Activated CD4-positive, alpha-beta T cell treated with anti-CD3 and anti-CD28 coated beads for 4 hours (primary cell): Measurements from ENCODE around the gene USP48.

Source experiments
- DNase-seq, 2 donors: peaks; one replicate each; pipeline ENCODE4 v3.0.0-alpha.2; 2020

The USP48 gene

DNA sequence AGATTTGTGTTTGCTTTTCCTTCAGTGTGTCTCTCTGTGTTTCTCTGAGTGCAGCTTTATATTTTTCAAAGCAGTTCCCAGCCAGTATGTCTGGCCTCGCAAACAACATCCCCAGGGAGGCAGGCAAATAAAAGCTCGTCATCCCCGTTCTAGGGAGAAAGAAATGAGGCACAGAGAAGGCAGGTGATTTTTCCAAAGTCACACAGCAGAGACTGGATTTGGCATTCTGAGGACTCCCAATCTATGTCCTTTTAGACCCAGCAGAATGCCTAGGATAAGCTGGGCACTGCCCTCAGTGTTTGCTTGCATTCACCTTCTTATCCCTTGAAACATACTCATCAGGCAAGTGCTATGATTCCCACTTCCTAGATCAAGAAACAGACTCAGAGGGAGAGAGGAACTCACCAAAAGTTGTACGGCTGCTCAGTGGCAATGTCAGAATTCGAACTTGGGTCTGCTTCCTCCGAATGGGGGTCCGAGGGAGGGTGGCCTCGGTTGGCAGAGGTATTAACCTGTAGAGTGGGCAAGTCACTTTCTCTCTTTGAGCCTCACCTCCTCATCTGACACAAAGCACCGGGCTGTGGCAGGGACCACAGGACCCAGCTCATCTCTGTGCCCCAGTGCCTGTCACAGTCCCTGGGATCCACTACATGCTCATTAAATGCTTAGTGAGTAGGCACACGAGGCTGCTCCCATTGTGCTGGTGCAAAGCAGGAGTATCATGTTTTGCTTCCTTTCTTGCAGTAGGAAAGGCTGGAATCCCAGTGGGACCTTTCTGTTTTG is 118.0 kb downstream of the USP48 start:
- DNase-seq = no peak

DNA sequence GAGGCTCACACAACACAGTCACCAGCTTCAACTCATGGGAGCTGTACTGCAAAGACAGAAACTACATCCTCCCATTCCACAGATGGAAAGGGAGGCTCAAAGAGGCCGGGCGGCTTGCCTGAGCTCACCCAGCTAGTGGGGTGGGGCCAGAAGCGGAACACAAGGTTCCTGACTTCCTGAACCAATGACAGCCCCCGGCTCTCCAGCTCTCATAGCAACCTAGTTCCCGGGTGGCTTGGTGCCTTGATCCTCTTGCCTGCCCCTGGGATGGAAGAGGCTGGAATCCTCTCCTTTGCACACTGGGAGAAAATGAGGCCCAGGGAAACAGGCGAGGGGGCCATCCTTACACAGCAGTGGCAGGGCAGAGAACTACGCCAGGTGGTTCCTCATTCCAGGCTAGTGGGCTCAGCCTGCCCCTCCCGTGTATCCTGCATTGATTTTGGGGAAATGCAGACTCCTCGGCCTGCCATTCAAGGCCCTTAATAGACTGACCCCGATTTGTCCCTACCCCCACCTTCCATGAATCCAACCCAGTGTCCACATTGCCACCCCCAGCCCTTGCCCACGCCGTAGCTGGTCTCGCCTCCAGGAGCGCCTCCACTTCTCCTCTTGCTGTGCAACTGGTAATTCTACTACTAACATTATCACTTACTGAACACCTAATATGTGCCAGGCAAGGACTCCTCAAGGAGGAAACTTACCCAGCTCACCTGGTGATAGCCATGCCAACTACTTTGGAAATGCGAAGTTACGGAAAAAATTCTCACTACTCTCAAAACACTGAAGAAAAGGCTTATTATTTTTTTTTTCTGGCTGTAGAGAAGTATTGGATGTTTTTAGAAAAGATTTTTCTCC is 118.8 kb downstream of the USP48 start:
- DNase-seq = no peak

DNA sequence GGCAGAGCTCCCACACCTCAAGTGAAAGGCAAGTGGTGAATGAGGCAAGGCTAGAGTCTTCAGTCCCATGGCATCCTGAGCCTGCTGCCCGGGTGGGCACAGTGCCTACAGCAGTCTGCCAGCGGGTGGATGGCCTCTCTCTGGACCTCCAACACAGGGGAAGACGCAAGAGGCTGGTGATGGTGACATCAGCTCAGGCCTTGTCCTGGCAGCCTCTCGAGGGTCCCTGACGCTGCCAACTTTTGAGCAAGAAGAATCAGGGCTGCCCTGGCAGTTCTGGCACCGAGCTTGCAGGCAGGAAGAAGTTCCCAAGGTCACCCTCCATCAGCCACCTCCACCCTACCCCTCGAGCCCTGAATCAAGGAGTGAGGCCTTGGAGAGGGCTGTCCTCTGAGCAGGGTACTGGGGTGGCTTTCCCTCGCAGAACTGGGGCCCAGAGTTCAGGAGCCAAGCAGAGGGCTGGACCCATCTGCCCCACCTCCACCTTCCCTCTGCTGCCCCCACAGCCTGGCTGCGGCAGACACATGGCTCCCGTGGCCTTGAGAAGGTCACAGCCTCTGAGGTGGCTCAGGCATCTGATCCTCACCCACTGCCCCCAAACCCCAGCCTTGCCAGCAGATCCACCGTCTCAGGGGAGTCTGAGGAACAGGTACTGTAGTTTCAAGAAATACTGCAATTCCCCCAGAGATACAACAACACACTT is 119.5 kb downstream of the USP48 start:
- DNase-seq = no peak

DNA sequence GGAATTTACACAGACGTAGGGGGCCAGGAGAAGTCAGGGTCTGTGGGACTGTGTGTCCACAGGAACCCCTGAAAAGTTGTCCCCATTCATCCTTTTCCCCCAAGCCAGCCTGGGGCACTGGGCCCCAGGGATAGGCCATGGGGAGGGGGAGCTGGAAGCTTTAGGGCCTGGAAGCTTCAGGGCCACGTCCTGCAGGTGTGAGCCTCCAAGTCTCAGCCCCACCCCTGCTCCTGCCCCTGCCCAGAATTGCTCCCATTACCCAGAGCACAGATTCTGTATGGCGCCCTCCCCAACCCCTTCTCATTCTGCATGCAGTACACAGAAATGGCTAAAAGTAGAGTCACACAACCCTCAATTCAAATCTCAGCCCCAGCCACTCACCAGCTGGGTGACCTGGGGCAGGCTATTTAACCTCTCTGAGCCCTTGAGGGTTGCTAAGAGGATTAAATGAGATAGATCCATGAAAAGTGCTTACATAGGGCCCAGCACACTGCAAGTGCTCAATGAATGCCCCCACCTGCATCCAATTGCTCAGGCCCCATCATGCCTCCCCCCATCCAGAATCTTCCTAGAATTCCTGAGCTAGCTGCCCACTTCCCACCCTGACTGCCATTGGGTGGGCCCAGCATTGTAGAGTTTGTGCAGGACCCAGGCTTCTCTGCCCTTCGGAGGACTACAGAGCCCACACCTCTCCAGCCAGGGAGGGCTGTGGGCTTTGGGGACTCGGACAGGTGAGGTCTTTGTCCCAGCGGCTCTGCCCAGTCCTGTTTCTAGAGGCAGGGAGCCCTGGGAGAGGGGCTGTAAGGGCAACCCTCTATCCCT is 120.3 kb downstream of the USP48 start:
- no peak for DNase-seq

DNA sequence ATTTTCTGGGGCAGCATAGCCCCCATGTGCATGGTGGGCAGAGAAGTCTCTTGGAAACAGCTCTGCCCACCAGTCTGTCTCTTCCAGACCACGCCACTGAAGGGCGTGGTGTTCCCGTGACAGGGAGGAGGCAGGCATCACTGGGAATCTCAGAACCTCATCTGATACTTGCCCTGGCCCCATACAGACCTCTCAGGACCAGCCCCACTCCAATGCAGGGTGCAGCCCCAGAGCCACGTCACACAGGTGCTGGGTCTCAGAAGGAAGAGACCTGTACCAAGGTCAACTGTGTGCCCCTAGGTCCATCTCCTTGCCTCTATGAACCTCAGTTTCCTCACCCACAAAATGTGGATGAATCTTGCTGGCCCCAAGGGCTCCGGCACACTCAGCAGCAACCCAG is 121.1 kb downstream of the USP48 start:
- DNase-seq = no peak

DNA sequence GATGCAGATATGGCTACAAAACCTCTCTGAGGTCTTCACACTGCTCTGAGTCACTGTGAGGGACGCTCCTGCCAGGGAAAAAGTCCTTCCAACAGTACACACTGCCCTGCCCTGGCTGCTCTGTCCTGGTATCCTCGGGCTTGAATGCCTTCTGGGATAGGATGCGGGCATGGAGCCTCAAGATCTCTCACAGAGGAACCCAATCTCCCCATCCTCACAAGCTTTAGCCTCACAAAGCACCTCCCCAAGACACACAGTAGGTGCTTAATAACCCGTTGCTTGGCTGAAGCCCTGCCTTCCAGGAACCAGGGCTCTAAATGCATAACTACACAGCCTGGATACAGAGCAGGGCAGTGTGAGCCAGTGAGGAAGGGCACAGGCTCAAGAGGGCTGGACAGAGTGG is 123.0 kb downstream of the USP48 start:
- no peak for DNase-seq

DNA sequence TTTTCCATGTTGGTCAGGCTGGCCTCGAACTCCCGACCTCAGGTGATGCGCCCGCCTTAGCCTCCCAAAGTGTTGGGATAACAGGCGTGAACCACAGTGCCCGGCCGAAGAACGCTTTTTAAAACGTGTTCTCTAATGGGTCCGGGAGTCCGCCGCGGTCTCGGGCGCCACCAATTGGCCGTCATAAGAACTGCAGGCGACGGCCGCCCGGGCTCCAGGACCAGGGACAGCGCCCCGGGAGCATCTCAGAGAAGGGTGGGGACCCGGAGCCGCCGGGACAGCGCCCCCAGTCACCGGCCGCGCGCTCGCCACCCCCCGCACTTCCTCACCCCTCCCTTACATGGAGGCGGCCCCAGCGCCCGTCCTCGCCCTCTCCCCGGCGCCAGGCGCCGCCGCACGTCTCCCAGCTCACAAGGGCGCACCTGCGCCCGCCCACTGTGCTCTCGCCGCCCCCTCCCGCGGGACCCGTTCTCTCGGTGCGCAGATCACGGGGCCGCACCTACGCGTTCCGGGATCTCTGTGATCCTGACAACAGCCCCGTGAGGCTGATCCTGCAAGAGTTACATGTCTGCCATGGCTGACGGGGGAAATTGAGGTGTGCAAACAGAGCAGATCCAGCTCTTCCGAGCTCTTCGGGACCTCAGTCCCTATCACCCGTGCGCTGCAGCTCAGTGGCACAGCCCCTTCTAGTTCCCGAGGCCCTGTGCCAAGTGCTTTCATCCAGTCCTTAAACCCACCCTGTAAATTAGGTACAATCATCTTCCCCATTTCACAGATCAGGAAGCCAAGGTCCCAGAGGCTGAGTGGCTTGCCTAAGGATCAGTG is 123.6 kb downstream of the USP48 start:
- DNase-seq = peak; percentile 72 to 73

DNA sequence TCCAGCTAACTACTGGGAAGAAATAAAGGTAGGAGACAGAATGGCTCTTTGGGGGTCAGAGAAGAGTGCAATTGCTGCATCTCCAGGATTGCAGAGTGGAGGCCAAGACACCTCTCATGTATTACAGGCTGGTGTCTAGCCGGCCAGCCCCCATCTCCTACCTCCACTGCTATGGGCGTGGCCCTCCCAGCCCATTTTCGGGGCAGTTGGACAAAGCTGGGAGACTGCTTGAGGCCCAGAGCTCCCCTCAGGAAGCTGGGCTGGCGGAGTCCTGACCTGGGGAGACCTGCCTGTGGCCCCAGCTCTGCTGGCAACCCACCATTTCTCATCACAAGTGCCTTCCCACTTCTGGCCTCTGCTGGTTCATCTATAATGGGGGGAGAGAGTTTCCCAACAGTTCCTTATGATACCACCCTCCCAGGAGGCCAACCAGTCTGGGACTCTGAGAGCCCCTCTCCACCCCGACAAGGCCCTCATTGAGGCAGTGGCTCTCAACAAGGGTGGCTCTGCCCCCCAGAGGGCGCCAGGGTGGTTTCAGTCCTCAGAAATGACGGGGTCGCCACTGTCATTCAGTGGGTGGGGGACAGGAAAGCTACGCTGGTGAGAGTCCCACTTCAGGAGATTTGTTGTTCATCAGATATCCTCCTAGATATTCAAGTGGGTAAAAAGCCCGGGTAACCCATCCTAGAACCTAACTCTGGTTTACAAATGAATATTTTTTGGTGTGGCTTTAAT is 125.3 kb downstream of the USP48 start:
- no peak for DNase-seq

DNA sequence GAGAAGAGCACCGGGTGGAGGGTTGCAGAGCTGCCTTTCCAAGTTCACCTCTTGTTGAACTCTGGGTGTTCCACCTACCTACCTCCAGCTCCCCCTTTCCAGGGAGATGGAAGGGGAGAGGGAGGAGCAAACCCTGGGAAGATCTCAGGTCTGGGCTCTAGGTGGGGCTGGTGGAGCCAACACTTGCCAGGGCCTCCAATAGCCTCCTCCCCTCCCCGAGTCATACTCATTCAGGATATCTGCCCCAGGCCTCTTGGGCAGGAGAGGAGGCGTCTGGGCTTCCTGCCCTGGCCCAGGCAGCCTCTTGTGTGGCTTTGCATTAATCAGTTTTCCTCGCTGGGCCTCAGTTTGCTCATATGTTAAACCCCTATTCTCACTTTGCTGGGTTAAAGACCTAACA is 127.2 kb downstream of the USP48 start:
- no peak for DNase-seq

DNA sequence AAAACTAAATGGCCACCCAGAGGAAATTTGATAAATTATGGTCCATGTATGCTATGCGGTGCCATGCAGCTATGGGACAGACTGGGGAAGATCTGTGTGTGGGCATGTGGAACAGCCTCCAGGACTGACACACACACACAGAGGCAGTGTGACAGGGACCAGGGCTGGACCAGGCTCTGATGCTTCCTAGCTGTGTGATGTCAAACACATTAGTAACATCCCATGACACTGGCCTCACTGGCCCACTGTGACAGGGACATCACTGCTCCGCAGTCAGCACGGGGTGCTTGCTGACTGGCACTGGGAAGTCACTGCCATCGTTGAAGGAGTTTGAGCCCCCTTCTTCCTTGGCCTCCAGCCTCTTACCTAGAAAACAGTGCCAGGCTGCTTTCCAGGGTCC is 127.7 kb downstream of the USP48 start:
- DNase-seq = no peak

DNA sequence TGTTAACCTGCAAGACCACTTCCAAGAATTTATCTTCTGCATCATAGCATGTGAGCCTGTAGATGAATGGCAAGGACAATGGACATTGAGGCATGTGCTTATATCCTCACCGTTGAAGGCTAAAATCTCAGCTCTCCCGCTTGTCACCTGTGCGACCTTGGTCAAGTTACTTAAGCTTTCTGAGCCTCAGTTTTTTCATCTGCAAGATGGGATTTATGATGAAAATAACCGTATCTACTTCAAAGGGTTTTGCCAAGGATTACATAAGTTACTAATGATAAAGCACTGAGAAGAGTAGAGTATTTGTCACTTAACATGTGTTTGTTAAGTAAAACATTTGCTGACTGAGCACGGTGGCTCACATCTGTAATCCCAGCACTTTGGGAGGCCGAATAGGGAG is 128.7 kb downstream of the USP48 start:
- no peak for DNase-seq

DNA sequence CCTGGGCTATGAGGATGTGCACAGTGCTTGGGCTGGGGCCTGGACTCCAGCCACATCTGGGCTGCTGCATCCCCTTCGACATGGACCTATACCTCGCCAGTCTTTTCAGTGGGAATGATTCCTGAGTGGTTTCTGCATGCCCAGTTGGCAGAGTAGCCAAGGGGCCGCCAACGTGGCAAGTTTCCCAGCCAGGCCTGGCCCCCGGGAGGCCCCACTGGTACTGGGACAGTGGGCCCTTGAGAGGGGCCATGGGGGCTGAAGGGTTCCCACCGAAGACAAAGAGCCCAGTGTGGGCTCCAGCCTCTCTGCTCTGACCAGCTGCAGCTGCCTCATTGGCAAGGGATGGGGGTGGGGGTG is 129.2 kb downstream of the USP48 start:
- DNase-seq = no peak

DNA sequence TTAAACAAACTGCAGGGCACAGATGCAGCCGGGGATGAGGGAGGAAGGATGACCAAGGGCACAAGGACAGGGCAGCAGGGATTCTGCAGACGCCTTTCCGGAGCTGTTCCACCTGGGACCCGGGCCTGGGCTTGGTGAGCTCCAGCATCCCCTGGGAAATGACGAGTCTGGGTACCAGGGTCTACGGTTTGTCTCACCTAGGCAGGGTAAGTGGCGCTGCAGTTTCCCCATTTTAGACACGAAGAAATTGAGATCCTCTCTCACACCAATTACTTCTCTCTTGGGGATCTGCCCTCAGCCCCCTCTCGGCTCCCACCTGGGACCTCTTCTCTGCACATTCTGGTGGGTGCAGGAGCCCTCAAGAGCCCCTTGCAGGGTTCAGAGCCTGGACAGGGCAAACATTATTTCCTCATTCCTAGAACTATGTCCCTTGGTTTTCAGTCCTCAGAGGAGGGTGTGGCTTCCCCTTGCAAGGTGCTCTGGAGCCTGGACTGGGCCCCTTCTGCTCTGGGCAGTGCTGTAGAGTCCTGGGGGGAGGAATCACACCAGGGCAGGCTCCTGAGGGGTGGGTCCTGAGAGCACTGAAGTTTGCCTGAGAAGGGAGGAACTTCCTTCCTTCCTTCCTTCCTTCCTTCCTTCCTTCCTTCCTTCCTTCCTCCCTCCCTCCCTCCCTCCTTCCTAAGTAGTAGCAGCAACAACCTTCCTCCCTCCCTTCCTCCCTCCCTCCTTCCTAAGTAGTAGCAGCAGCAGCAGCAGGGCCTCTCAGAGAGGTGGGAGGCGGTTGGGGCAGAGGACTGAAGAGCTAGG is 129.8 kb downstream of the USP48 start:
- no peak for DNase-seq

DNA sequence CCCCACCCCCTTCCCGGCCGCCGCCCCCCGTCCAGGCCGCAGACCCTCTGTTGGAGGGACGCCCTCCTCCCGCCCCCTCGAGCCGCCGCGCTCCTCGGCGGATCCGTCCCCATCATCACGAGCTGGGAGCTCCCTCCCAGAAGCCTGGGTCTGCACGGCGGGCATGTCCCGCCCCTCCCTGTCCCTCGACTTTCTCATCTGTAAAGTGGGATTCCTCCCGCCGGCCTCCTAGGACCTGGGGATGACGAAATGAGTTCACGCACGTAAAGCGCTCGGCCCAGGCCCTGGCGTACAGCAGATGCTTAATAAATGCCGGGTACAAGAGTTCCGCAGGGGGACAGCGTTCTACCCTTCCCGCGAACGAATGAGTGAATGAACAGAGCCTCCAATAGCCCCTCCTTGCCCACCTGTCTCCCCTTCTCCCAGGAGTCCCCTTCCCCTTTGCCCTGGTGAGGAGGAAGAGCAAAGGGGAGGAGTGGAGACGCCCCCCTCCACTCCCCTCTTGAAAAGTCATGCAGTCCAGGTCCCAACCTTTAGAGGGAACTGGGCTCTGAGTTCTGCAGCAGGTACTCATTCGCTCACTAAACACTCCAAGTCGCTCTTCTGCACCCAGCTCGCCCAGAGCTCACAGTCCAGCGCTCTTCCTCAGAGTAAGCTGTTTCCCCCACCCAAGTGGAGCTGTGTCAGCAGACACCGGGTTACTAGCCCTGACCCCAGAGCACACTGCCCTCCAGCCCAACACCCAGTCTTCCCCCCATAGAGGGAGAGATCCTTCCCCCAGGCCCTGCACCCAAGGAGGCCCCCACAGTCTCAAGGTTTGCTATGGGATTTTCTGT is 130.6 kb downstream of the USP48 start:
- DNase-seq = no peak

DNA sequence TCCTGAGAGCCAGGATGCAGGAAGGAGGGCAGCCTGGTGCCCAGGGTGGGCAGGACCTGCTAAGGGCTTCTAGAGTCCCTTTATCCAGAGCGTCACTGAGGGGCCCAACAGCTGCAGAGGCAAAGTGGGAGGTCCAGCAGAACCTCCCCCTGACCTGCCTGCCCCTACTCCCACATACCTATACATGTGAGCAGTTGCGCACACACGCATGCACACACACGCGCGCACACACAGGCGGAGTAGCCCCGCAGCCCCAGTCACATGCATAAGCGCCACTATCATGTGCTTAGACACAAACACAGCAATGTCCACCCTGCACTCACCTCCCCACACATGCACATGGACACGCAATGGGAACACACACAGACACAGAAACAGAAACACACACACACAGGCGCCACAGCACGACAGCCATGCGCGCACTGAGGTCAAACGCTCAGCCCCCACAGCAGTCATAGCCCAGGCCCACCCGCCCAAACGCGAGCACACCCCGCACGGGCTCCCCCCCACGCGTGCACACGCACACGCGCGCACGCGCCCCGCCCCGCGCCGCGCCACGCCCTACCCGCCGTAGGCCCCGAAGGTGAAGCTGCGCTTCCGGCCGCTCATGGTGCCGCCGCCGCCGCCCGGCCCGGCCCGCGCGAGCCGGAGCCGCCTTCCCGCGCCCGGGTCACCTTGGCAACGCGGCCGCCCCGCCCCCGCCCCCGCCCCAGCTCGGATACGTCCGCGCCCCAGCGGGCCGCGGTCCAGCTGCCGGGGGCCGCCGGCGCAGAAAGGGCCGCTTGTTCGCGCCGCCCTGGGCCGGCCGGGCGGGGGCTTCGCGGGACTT is 131.5 kb downstream of the USP48 start:
- DNase-seq = peak; percentile 22 to 33

DNA sequence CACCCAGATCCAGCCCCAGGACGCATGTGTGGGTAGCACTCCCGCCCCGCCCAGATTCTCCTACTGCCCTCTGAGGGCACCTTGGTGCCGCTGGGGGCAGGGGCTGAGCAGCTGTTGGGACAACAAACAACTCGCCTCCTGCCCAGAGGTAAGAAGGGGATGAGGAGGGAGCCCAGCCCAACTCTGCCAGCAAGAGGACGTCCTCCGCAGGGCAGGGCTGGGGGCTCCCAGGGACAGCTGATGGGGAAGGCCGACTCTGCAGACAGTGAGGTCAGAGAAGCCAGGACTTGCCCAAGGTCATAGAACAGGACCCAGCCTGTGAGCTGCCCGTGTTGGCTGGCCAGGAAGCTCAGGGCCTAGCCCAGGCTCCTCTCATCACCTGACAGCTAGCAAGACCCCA is 132.5 kb downstream of the USP48 start:
- no peak for DNase-seq

DNA sequence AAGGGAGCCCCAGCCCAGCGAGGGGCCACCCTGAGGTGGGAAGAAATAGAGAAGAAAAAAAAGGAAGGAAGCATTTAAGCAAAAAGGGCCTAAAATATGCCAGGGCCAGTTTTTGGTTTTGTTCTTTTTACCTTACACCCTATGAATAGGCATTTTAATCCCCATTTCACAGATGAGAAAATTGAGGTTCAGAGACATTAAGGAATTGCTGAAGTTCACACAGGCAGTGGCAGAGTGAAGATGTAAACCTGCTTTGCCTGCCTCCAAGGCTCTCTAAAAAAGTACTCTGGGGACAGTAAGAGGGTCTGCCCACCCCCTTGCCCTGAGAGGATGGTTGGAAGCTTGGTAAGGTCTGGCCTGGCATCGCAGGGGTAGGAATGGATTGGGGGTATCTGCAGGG is 133.6 kb downstream of the USP48 start:
- no peak for DNase-seq

DNA sequence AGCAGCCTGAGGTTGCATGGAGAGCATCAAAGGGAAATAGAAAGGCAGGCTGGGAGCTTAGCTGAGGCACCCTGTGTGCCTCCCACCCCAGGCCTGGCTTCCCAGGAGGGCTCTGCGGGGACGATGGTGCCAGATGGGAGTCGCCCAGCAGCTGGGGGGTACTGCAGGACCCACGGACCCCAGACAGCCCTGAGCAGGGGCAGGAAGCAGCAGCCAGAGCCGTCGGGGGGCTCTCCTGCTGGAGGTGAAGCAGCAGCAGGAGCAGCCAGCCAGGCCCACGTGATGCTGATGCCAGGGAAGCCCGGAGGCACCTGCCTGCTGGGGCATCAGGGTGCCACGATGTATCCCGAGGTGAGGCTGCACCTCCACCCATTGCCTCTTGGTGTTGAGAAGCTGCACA is 134.2 kb downstream of the USP48 start:
- DNase-seq = no peak

DNA sequence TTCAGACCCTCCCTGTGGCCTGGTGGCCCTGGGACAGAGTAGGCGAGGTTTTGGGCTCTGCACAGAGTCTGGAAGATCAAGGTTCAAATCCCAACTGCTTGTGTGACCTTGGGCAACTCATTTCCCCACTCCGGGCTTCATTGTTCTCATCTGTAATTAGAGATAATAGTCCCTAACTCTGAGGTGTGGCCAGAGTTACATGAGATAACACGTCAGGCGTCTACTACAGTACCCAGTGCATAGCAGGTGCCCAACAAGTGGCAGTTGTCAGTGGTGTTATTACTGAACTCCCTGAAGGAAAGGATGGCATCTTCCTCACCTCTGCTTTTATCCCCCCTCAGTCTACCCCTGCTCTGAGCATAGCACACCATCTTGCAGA is 134.6 kb downstream of the USP48 start:
- no peak for DNase-seq
